HepG2 (cell line): ENCODE data around the gene WDR54. TPM values are rescaled to one million over a fixed set of nuclear protein-coding genes. Genes with fewer than 3 reads are reported as not detected.

ENCODE experiments used
- ATAC-seq: fragments of 200-7000 bp; cut with Tn5 transposase; 3 replicates; pipeline ENCODE4 v1.9.1; 2020; ENCODE audit warnings: mild to moderate bottlenecking, moderate library complexity
- BruUV-seq: library from RNA; stranded (reverse); fragments of 400-500 nt; replicated peaks from 2 replicates; lab custom pipeline; 2021; lab: Mats Ljungman, UMichigan
- CTCF ChIA-PET: fragments of 300-600 bp; formaldehyde crosslinking; extraction: SDS; loops from one replicate; lab custom pipeline; 2021; ENCODE audit warnings: low total read pairs, inconsistent platforms, low intra/inter-chr PET ratio; lab: Yijun Ruan, JAX
- POLR2A ChIA-PET: fragments of 350-600 bp; sonication (Branson Sonifier 250); formaldehyde crosslinking; loops from one replicate; lab custom pipeline; 2020; ENCODE audit warnings: antibody characterized with exemption, inconsistent platforms; lab: Yijun Ruan, JAX
- DNase-seq: peaks from one replicate; pipeline ENCODE4 v3.0.0-alpha.2; 2015; ENCODE audit warnings: low spot score
- FAIRE-seq: peaks from 3 replicates; lab custom pipeline; 2011; peaks lifted over from hg19 to GRCh38; lab: Jason Lieb, UNC
- H2AFZ ChIP-seq: one replicate; pipeline ENCODE4 v1.6.1; 2011; ENCODE audit warnings: low read length, inconsistent platforms
- H3K27ac ChIP-seq: fragments of 300-600 bp; 3 replicates; pipeline ENCODE4 v1.8.0; 2011; ENCODE audit warnings: mixed run types, mild to moderate bottlenecking, mixed read lengths, low read length, inconsistent platforms; ENCODE audit not compliant: insufficient read depth; ENCODE audit errors: extremely low read length
- H3K27me3 ChIP-seq, 2 experiments: fragments of 200-600 bp in 1 of 2; 2 replicates in 1 of 2; 3 replicates in 1 of 2; pipeline versions ENCODE4 v1.6.0 to v1.8.0; 2011; ENCODE audit warnings: low read length in 2 of 2, mild to moderate bottlenecking in 2 of 2, moderate library complexity in 2 of 2, inconsistent platforms in 1 of 2; ENCODE audit not compliant: insufficient read depth in 2 of 2, control insufficient read depth in 1 of 2
- H3K36me3 ChIP-seq, 2 experiments: fragments of 200-600 bp in 1 of 2; replicated peaks in 1 of 2; 2 replicates in 1 of 2; 3 replicates in 1 of 2; pipeline versions ENCODE4 v1.5.1 to v1.8.0; 2011; ENCODE audit warnings: low read length in 2 of 2, inconsistent platforms in 1 of 2; ENCODE audit not compliant: insufficient read depth in 2 of 2, control insufficient read depth in 1 of 2
- H3K4me1 ChIP-seq: 2 replicates; pipeline ENCODE4 v1.5.1; 2012; ENCODE audit warnings: low read length, inconsistent platforms; ENCODE audit not compliant: insufficient read depth
- H3K4me2 ChIP-seq: 2 replicates; pipeline ENCODE4 v1.6.0; 2011; ENCODE audit warnings: low read depth, low read length, inconsistent platforms
- H3K4me3 ChIP-seq, 3 experiments: fragments of 200-600 bp in 1 of 3; sonication (generic), shearing (Covaris generic) in 1 of 3; replicated peaks in 1 of 3; 2 replicates each; pipeline ENCODE4 v1.5.1; 2011 to 2016; ENCODE audit warnings: low read length in 3 of 3, inconsistent platforms in 2 of 3, low read depth in 2 of 3, mild to moderate bottlenecking in 2 of 3, control low read depth in 1 of 3, mixed read lengths in 1 of 3; ENCODE audit not compliant: insufficient read depth in 1 of 3
- H3K79me2 ChIP-seq: one replicate; pipeline ENCODE4 v1.6.1; 2011; ENCODE audit warnings: low read length, inconsistent platforms; ENCODE audit not compliant: insufficient read depth
- H3K9ac ChIP-seq: 2 replicates; pipeline ENCODE4 v1.6.0; 2011; ENCODE audit warnings: mild to moderate bottlenecking, low read depth, low read length, inconsistent platforms; ENCODE audit not compliant: insufficient read depth
- H3K9me3 ChIP-seq: 2 replicates; pipeline ENCODE4 v1.5.1; 2012; ENCODE audit warnings: mild to moderate bottlenecking, low read length
- H4K20me1 ChIP-seq: 2 replicates; pipeline ENCODE4 v1.6.0; 2011; ENCODE audit warnings: inconsistent platforms, mild to moderate bottlenecking, low read length, moderate library complexity; ENCODE audit not compliant: insufficient read depth
- CCDC6 ChIP-seq: sonication (generic); formaldehyde crosslinking; IDR thresholded peaks from 2 replicates; pipeline ENCODE4 v1.8.1; 2022; ENCODE audit warnings: mild to moderate bottlenecking, missing genetic modification reagents, moderate library complexity
- REXO4 ChIP-seq: sonication (generic); formaldehyde crosslinking; IDR thresholded peaks from 2 replicates; pipeline ENCODE4 v1.8.0; 2022; ENCODE audit warnings: missing genetic modification reagents, mild to moderate bottlenecking, borderline replicate concordance
- RFX1 ChIP-seq: fragments of 450-650 bp; IDR thresholded peaks from 2 replicates; pipeline ENCODE4 v1.6.1; 2017
- SAFB2 ChIP-seq: sonication (generic); formaldehyde crosslinking; IDR thresholded peaks from 2 replicates; pipeline ENCODE4 v1.5.1; 2020; ENCODE audit warnings: missing genetic modification reagents, low read depth, mild to moderate bottlenecking, borderline replicate concordance
- SNAI1 ChIP-seq: sonication (generic); formaldehyde crosslinking; IDR thresholded peaks from 2 replicates; pipeline ENCODE4 v1.5.0; 2020; ENCODE audit warnings: mild to moderate bottlenecking, missing genetic modification reagents, borderline replicate concordance
- STAG1 ChIP-seq: sonication (generic); formaldehyde crosslinking; IDR thresholded peaks from 2 replicates; pipeline ENCODE4 v1.4.0; 2020; ENCODE audit warnings: missing genetic modification reagents
- TARDBP ChIP-seq: sonication (generic); formaldehyde crosslinking; IDR thresholded peaks from 2 replicates; pipeline ENCODE4 v1.8.0; 2022; ENCODE audit warnings: mild to moderate bottlenecking, missing genetic modification reagents
- ZFP1 ChIP-seq: IDR thresholded peaks from 2 replicates; pipeline ENCODE4 v1.6.1; 2016
- ZKSCAN8 ChIP-seq: IDR thresholded peaks from 2 replicates; pipeline ENCODE4 v1.6.1; 2016; ENCODE audit warnings: borderline replicate concordance, missing genetic modification reagents, missing compliant biosample characterization
- ZNF143 ChIP-seq: sonication (generic); formaldehyde crosslinking; IDR thresholded peaks from 2 replicates; pipeline ENCODE4 v1.4.0; 2020; ENCODE audit warnings: missing genetic modification reagents
- ZNF432 ChIP-seq: sonication (generic); formaldehyde crosslinking; IDR thresholded peaks from 2 replicates; pipeline ENCODE4 v1.5.0; 2020; ENCODE audit warnings: missing genetic modification reagents, mild to moderate bottlenecking, borderline replicate concordance
- ZNF460 ChIP-seq: sonication (generic); formaldehyde crosslinking; IDR thresholded peaks from 2 replicates; pipeline ENCODE4 v1.5.1; 2020; ENCODE audit warnings: missing genetic modification reagents, mild to moderate bottlenecking, borderline replicate concordance
- ZNF709 ChIP-seq: sonication (generic); formaldehyde crosslinking; IDR thresholded peaks from 2 replicates; pipeline ENCODE4 v1.5.0; 2020; ENCODE audit warnings: mild to moderate bottlenecking, missing genetic modification reagents
- ZZZ3 ChIP-seq: sonication (generic); formaldehyde crosslinking; IDR thresholded peaks from 2 replicates; pipeline ENCODE4 v1.4.0; 2020; ENCODE audit warnings: missing genetic modification reagents, mild to moderate bottlenecking, borderline replicate concordance
- WGBS: methylation state at CpG from one replicate; pipeline ENCODE4 v1.1.6; 2017; ENCODE audit warnings: low lambda C conversion rate; 5-methylcytosine and 5-hydroxymethylcytosine counted together
- in situ Hi-C: cut with HindIII; loops from 2 replicates; pipeline ENCODE4 v1.10.0; 2017; ENCODE audit warnings: low pct_unique_long_range_greater_than_20kb; ENCODE audit not compliant: extremely low pct_ligation_motif_present
- intact Hi-C: fragments of 100-400 bp; cut with micrococcal nuclease; formaldehyde crosslinking; loops from one replicate; pipeline ENCODE4 v1.10.0; 2022; ENCODE audit not compliant: unreplicated experiment
- polyA plus RNA-seq, 8 experiments: library from polyadenylated mRNA; depleted of rRNA in 3 of 8; stranded (reverse) in 7 of 8; unstranded in 1 of 8; fragments of >200 nt; fragmentation: Illumina TruSeq in 4 of 8; extraction: Trizol in 4 of 8; gene quantifications; 2 replicates each; pipeline versions ENCODE4 v1.2.1 to v1.2.3, GENCODE V29; 2011 to 2016; ENCODE audit warnings: low read depth in 4 of 8, missing spikeins in 1 of 8, mixed read lengths in 1 of 8; ENCODE audit not compliant: insufficient read depth in 1 of 8
- total RNA-seq, 5 experiments: library from RNA; depleted of rRNA; stranded (reverse); fragments of >200 nt; fragmentation: Illumina TruSeq; extraction: Trizol; gene quantifications; 2 replicates each; pipeline ENCODE4 v1.2.3, GENCODE V29; 2016; ENCODE audit warnings: low read depth in 1 of 5
- TF ChIP-seq, protein P1 (sequence below): sonication (generic); formaldehyde crosslinking; IDR thresholded peaks from 2 replicates; pipeline ENCODE4 v1.4.0; 2020; ENCODE audit warnings: missing genetic modification reagents, borderline replicate concordance
- TF ChIP-seq, protein P2 (sequence below): IDR thresholded peaks from 2 replicates; pipeline ENCODE4 v1.6.1; 2016; ENCODE audit warnings: mild to moderate bottlenecking

The WDR54 gene
- total and polyA plus RNA-seq, 2 of the 13 experiments (the other 11 are each of a cell fraction or from before 2014, with no cell fraction given), result 2.0 to 17.3 TPM

GRCh38 chr2:74385396-74385795 is 36.1 kb upstream of the WDR54 start:
- POLR2A ChIA-PET, result no interaction called here
- Histone ChIP-seq H3K27me3 (no peaks in the 10 kb centered on the region), H3K36me3 (peaks cover 4 to 26% of the 10 kb centered on the region in 2 experiments; a peak in 4 of 5 replicates), H3K27ac (no peak overlapping the region), H3K4me3 (no peak overlapping the region), H3K4me1 (peaks cover 54% of the 10 kb centered on the region), H3K9me3 (no peaks in the 10 kb centered on the region), H2AFZ (no peak overlapping the region), H3K9ac (no peak overlapping the region), H4K20me1 (peaks cover 6% of the 10 kb centered on the region; the same call in 1 of the 2 replicates), H3K79me2 (peaks cover 85% of the 10 kb centered on the region), H3K4me2 (no peak overlapping the region)
- 95% methylated on average over 8 of the region's 8 CpGs for WGBS
- DNase-seq, result no peak
- CTCF ChIA-PET, result no interaction called here
- intact Hi-C loops (no loop called here), in situ Hi-C loops (no loop called here)
- ATAC-seq, result no peak
- BruUV-seq, result no TSS peak
- no peak for FAIRE-seq
- TF ChIP-seq ZNF460 (no peak), RFX1 (peak; percentile 27; the same call in 1 of the 2 replicates)

- H3K9ac ChIP-seq, result no peak overlapping the region
- POLR2A ChIA-PET, result interaction anchor here (0.6 kb wide), 1 partner anchor 56 kb away, joined by 3 read pairs; no protein-coding TSS in a partner anchor
- no peak for DNase-seq
- H3K79me2 ChIP-seq, result peaks cover 79% of the 10 kb centered on the region
- no peak overlapping the region for H2AFZ ChIP-seq
- no peak for ATAC-seq
- no peak overlapping the region for H3K4me2 ChIP-seq
- CTCF ChIA-PET, result no interaction called here
- peaks cover 0 to 4% of the 10 kb centered on the region in 2 experiments; a peak in 2 of 5 replicates for H3K27me3 ChIP-seq
- H3K4me1 ChIP-seq, result peaks cover 60% of the 10 kb centered on the region
- in situ Hi-C loops (no loop called here), intact Hi-C loops (no loop called here)
- no peak overlapping the region for H3K4me3 ChIP-seq
- no TSS peak for BruUV-seq
- H3K27ac ChIP-seq, result no peak overlapping the region
- peaks cover 4 to 26% of the 10 kb centered on the region in 2 experiments; a peak in 4 of 5 replicates for H3K36me3 ChIP-seq
- no peak for FAIRE-seq
- WGBS, result 96% methylated on average over 1 of the region's 1 CpG
- H3K9me3 ChIP-seq, result no peaks in the 10 kb centered on the region
- no peaks in the 10 kb centered on the region for H4K20me1 ChIP-seq
- TF ChIP-seq ZFP1 (CRISPR knock-in tag) (no peak), SAFB2 (CRISPR knock-in tag) (no peak), SNAI1 (CRISPR knock-in tag) (no peak), ZNF709 (CRISPR knock-in tag) (no peak), ZZZ3 (CRISPR knock-in tag) (no peak), ZKSCAN8 (CRISPR knock-in tag) (no peak), ZNF432 (no peak), TARDBP (CRISPR knock-in tag) (no peak), ZNF143 (CRISPR knock-in tag) (no peak), STAG1 (CRISPR knock-in tag) (no peak), REXO4 (CRISPR knock-in tag) (no peak), CCDC6 (CRISPR knock-in tag) (no peak)
- TF ChIP-seq, protein P1, sequence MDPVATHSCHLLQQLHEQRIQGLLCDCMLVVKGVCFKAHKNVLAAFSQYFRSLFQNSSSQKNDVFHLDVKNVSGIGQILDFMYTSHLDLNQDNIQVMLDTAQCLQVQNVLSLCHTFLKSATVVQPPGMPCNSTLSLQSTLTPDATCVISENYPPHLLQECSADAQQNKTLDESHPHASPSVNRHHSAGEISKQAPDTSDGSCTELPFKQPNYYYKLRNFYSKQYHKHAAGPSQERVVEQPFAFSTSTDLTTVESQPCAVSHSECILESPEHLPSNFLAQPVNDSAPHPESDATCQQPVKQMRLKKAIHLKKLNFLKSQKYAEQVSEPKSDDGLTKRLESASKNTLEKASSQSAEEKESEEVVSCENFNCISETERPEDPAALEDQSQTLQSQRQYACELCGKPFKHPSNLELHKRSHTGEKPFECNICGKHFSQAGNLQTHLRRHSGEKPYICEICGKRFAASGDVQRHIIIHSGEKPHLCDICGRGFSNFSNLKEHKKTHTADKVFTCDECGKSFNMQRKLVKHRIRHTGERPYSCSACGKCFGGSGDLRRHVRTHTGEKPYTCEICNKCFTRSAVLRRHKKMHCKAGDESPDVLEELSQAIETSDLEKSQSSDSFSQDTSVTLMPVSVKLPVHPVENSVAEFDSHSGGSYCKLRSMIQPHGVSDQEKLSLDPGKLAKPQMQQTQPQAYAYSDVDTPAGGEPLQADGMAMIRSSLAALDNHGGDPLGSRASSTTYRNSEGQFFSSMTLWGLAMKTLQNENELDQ (CRISPR knock-in tag), result no peak
- TF ChIP-seq, protein P2, sequence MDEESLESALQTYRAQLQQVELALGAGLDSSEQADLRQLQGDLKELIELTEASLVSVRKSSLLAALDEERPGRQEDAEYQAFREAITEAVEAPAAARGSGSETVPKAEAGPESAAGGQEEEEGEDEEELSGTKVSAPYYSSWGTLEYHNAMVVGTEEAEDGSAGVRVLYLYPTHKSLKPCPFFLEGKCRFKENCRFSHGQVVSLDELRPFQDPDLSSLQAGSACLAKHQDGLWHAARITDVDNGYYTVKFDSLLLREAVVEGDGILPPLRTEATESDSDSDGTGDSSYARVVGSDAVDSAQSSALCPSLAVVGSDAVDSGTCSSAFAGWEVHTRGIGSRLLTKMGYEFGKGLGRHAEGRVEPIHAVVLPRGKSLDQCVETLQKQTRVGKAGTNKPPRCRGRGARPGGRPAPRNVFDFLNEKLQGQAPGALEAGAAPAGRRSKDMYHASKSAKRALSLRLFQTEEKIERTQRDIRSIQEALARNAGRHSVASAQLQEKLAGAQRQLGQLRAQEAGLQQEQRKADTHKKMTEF (CRISPR knock-in tag), result no peak
These were observed 34.2 kb upstream of the WDR54 start for GRCh38 chr2:74387346-74387745.
